NCI-H345 treated with DMSO at 0.1 percent for 48 hours (cell line): Measurements from ENCODE around the gene CARD10.

ENCODE experiments used
- DNase-seq: peaks from one replicate; lab custom pipeline; 2025; ENCODE audit not compliant: unreplicated experiment; lab: John Stamatoyannopoulos, UW

The CARD10 gene

GRCh38 chr22:37440875-37441274 lies 78.3 kb downstream of the CARD10 start:
- DNase-seq: no peak
